Stomach (tissue), 4 donors: ENCODE results near the gene DRGX.

Source experiments
- EP300 ChIP-seq: sonication (generic); formaldehyde crosslinking; IDR thresholded peaks from one replicate; pipeline ENCODE4 v1.6.1; 2017; ENCODE audit warnings: antibody characterized with exemption
- POLR2A ChIP-seq, 4 donors: fragments of 450-650 bp; IDR thresholded peaks; one replicate each; pipeline ENCODE4 v1.6.1; 2016; ENCODE audit warnings: antibody characterized with exemption in 4 of 4, control low read depth in 2 of 4, mild to moderate bottlenecking in 1 of 4, moderate library complexity in 1 of 4
- TF ChIP-seq, protein P1 (sequence below), 7 experiments: fragments of 450-650 bp in 4 of 7; fragments of 200-600 bp in 3 of 7; sonication (generic) in 3 of 7; IDR thresholded peaks; one replicate each; pipeline ENCODE4 v1.5.1; 2016 to 2019; ENCODE audit warnings: antibody characterized with exemption in 7 of 7, control low read depth in 2 of 7, mild to moderate bottlenecking in 1 of 7

GRCh38 chr10:49385939-49386922, 9.7 kb downstream of the DRGX start:
- TF ChIP-seq, protein P1, sequence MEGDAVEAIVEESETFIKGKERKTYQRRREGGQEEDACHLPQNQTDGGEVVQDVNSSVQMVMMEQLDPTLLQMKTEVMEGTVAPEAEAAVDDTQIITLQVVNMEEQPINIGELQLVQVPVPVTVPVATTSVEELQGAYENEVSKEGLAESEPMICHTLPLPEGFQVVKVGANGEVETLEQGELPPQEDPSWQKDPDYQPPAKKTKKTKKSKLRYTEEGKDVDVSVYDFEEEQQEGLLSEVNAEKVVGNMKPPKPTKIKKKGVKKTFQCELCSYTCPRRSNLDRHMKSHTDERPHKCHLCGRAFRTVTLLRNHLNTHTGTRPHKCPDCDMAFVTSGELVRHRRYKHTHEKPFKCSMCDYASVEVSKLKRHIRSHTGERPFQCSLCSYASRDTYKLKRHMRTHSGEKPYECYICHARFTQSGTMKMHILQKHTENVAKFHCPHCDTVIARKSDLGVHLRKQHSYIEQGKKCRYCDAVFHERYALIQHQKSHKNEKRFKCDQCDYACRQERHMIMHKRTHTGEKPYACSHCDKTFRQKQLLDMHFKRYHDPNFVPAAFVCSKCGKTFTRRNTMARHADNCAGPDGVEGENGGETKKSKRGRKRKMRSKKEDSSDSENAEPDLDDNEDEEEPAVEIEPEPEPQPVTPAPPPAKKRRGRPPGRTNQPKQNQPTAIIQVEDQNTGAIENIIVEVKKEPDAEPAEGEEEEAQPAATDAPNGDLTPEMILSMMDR (IDR thresholded peaks at IDR 0.05) = no peak
- TF ChIP-seq EP300 (no peak), POLR2A (IDR thresholded peaks at IDR 0.05) (no peak)
